Islet precursor cell (in vitro differentiated cells): ENCODE results near the gene ADAMTS19.

ENCODE experiments used
- DNase-seq: peaks from one replicate; pipeline ENCODE4 v3.0.0-alpha.2; 2018

Gene ADAMTS19

DNA sequence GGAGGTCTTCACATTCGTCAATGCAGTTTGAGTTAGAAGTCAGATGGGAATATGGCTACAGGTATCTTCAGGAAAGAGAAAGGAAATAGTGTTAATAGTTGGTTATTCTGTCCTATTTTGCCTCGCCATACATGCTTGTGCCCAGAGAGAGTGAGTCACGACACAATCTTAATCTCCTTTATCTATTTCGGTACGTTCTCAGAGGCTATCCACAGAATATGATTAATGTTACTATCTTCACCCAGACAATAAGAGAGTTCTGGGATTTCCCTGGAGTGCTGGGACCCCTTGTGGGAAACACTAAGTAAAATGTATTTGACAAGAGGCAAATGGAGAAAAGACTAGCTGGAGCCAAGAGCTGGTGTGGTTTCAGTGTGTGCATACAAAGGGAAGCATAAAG, 313.3 kb downstream of the ADAMTS19 start:
- no peak for DNase-seq

DNA sequence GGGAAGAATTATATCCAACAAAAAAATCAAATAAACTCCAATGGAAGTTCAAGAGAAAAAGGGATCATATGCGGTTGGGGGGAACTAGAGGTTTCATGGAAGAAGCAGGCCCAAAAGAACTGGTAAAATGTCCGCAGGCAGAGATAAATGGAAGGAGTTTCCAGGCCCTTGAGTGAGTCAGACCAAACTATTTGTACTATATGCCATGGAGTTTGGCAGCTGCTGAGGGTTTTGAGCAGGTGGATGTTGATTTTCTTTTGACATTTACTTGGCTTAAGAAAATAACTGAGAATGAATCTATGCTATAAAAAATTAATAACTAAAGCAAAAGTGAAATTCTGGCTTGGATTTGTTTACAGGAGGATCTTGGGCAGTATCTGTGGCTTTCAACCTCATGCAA, 321.5 kb downstream of the ADAMTS19 start:
- DNase-seq, result no peak
